Measurements from ENCODE around the gene C20orf96.

The C20orf96 gene

DNA sequence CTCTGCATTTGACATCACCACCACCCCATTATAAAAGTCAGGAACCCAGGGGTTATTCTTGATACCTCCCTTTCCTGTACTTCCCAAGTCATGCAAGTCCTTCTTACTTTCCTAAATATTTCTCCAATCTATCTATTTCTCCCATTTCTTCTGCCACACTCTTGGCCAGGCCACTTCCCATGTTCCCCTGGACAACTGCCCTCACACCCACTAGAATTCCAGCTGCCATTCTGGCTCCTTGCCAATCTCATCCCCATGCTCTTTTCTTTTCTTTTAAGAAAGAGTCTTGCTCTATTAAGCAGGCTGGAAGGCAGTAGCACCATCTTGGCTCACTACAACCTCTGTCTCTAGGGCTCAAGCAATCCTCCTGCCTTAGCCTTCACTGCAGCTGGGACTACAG lies 17.8 kb downstream of the C20orf96 start:
- H3K4me3 ChIP-seq (ENCODE audit: low read depth, low read length): no peak overlapping the region
- TF ChIP-seq CTCF (IDR thresholded peaks at IDR 0.05; ENCODE audit: low read depth, low read length) (no peak), POLR2A (IDR thresholded peaks at IDR 0.05; ENCODE audit: extremely low read depth, insufficient read length) (no peak), MYC (IDR thresholded peaks at IDR 0.05; ENCODE audit: low read depth, low read length) (no peak)
- TF ChIP-seq, protein P1, sequence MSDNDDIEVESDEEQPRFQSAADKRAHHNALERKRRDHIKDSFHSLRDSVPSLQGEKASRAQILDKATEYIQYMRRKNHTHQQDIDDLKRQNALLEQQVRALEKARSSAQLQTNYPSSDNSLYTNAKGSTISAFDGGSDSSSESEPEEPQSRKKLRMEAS (IDR thresholded peaks at IDR 0.05; ENCODE audit: low read depth, low read length): no peak
- no peak for DNase-seq (ENCODE audit: low read depth)

DNA sequence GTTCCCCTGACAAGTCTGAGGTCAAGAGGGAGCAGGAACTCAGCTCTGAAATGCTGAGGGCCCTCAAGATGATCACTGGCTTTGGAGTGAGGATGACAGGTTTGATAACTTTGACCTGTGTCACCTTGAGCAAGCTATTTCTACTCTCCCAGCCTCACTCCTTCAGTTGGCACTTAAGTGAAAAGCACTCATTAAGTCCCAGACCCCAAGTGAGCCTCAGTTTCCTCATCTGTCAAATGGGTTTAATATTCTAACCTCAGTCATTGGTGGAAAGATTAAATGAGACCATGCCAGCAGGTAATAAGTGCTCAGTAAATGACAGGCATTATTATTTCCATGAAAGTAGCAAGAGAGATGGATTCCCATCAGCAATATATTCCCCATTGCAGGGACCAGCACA lies 19.0 kb downstream of the C20orf96 start:
- TF ChIP-seq, protein P1 (IDR thresholded peaks at IDR 0.05; ENCODE audit: low read depth, low read length): no peak
- TF ChIP-seq POLR2A (IDR thresholded peaks at IDR 0.05; ENCODE audit: extremely low read depth, insufficient read length) (no peak), MYC (IDR thresholded peaks at IDR 0.05; ENCODE audit: low read depth, low read length) (no peak), CTCF (IDR thresholded peaks at IDR 0.05; ENCODE audit: low read depth, low read length) (no peak)
- DNase-seq (ENCODE audit: low read depth): no peak

DNA sequence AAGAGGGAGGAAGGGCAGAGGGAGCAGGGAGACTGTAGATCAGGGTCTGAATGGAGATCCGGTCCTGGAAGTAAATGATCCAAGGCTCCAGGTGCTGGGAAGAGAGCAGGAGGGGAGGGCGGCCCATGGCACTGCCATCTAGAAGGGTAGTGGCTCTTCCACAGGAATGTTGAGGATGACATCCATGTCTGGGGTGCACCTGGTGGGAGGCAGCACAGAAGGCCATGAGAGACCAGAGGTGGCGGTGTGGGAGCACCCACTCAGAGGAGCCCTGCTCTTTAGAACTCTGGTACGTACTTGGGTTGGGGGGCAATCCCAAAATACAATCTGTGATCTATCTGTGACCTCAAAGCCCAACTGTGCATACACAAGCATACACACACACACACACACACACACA lies 19.5 kb downstream of the C20orf96 start:
- TF ChIP-seq POLR2A (IDR thresholded peaks at IDR 0.05; ENCODE audit: extremely low read depth, insufficient read length) (no peak), MYC (IDR thresholded peaks at IDR 0.05; ENCODE audit: low read depth, low read length) (no peak), CTCF (IDR thresholded peaks at IDR 0.05; ENCODE audit: low read depth, low read length) (no peak)
- TF ChIP-seq, protein P1 (IDR thresholded peaks at IDR 0.05; ENCODE audit: low read depth, low read length): no peak
- no peak for DNase-seq (ENCODE audit: low read depth)
- no peak overlapping the region for H3K4me3 ChIP-seq (ENCODE audit: low read depth, low read length)

More for the DNA sequence above, 19.0 kb downstream of the C20orf96 start:
- H3K4me3 ChIP-seq (ENCODE audit: low read depth, low read length): no peak overlapping the region

- TF ChIP-seq POLR2A (IDR thresholded peaks at IDR 0.05; ENCODE audit: extremely low read depth, insufficient read length): no peak
- no peak for TF ChIP-seq CTCF (IDR thresholded peaks at IDR 0.05; ENCODE audit: low read depth, low read length)
- no peak for TF ChIP-seq MYC (IDR thresholded peaks at IDR 0.05; ENCODE audit: low read depth, low read length)
- TF ChIP-seq, protein P1 (IDR thresholded peaks at IDR 0.05; ENCODE audit: low read depth, low read length): no peak
- DNase-seq (ENCODE audit: low read depth): no peak
- no peak overlapping the region for H3K4me3 ChIP-seq (ENCODE audit: low read depth, low read length)
Observed at GRCh38 chr20:270517-270916, 20.0 kb downstream of the C20orf96 start.

- DNase-seq (ENCODE audit: low read depth): peak; percentile 92
- peak overlapping the region; percentile 41 for H3K4me3 ChIP-seq (ENCODE audit: low read depth, low read length)
- peak; percentile 53 for TF ChIP-seq POLR2A (IDR thresholded peaks at IDR 0.05; ENCODE audit: extremely low read depth, insufficient read length)
- TF ChIP-seq, protein P1 (IDR thresholded peaks at IDR 0.05; ENCODE audit: low read depth, low read length): peak; percentile 93
- TF ChIP-seq CTCF (IDR thresholded peaks at IDR 0.05; ENCODE audit: low read depth, low read length): peak; percentile 87
- TF ChIP-seq MYC (IDR thresholded peaks at IDR 0.05; ENCODE audit: low read depth, low read length): peak; percentile 96
Observed at GRCh38 chr20:266596-267562, 23.7 kb downstream of the C20orf96 start.
